HepG2 (cell line): ENCODE data around the gene RRP12. TPM values are rescaled to one million over a fixed set of nuclear protein-coding genes. Genes with fewer than 3 reads are reported as not detected.

Experiments used
- ATF7 ChIP-seq, 2 experiments: fragments of 450-650 bp in 1 of 2; sonication (generic) in 1 of 2; formaldehyde crosslinking in 1 of 2; IDR thresholded peaks; 2 replicates each; pipeline versions ENCODE4 v1.4.0 to v1.6.1; 2016 to 2020; ENCODE audit warnings: antibody characterized with exemption in 1 of 2, mild to moderate bottlenecking in 1 of 2, missing genetic modification reagents in 1 of 2
- BCL6 ChIP-seq: IDR thresholded peaks from 2 replicates; pipeline ENCODE4 v1.6.1; 2016; ENCODE audit warnings: missing genetic modification reagents, missing compliant biosample characterization
- IKZF1 ChIP-seq: fragments of 450-650 bp; IDR thresholded peaks from 2 replicates; pipeline ENCODE4 v1.7.1; 2016
- JDP2 ChIP-seq: sonication (generic); formaldehyde crosslinking; IDR thresholded peaks from 2 replicates; pipeline ENCODE4 v1.8.1; 2022; ENCODE audit warnings: missing genetic modification reagents, borderline replicate concordance
- JUN ChIP-seq: sonication (generic); formaldehyde crosslinking; IDR thresholded peaks from 2 replicates; pipeline ENCODE4 v1.4.0; 2020; ENCODE audit warnings: mild to moderate bottlenecking, missing genetic modification reagents
- MIER3 ChIP-seq: IDR thresholded peaks from 2 replicates; pipeline ENCODE4 v1.6.1; 2016; ENCODE audit warnings: missing compliant biosample characterization, borderline replicate concordance
- MTF1 ChIP-seq: sonication (generic); formaldehyde crosslinking; IDR thresholded peaks from 2 replicates; pipeline ENCODE4 v1.5.0; 2020; ENCODE audit warnings: missing genetic modification reagents
- NCOA1 ChIP-seq: sonication (generic); formaldehyde crosslinking; IDR thresholded peaks from 2 replicates; pipeline ENCODE4 v1.9.0; 2021; ENCODE audit warnings: missing genetic modification reagents
- NFE2 ChIP-seq: sonication (generic); formaldehyde crosslinking; IDR thresholded peaks from 2 replicates; pipeline ENCODE4 v1.4.0; 2020; ENCODE audit warnings: missing genetic modification reagents
- NONO ChIP-seq, 2 experiments: fragments of 450-650 bp in 1 of 2; sonication (generic) in 1 of 2; formaldehyde crosslinking in 1 of 2; IDR thresholded peaks in 1 of 2; conservative IDR thresholded peaks in 1 of 2; 2 replicates each; pipeline versions ENCODE4 v1.6.1 to v1.8.0; 2017 to 2022; ENCODE audit warnings: mild to moderate bottlenecking in 1 of 2, missing genetic modification reagents in 1 of 2, moderate library complexity in 1 of 2
- POLR2AphosphoS2 ChIP-seq: IDR thresholded peaks from 2 replicates; pipeline ENCODE4 v1.6.1; 2011; ENCODE audit warnings: low read depth, low read length, improper control_type of control experiment
- PTBP1 ChIP-seq: fragments of 200-400 bp; formaldehyde crosslinking; IDR thresholded peaks from 2 replicates; pipeline ENCODE4 v1.6.1; 2018; ENCODE audit warnings: low read length, low read depth; ENCODE audit not compliant: poor library complexity, severe bottlenecking
- RAD21 ChIP-seq: fragments of 450-650 bp; formaldehyde crosslinking; IDR thresholded peaks from 2 replicates; pipeline ENCODE4 v1.5.0; 2020; ENCODE audit warnings: mild to moderate bottlenecking
- RBFOX2 ChIP-seq: fragments of 200-400 bp; formaldehyde crosslinking; IDR thresholded peaks from 2 replicates; pipeline ENCODE4 v1.6.1; 2017; ENCODE audit warnings: low read depth, mild to moderate bottlenecking, low read length
- SMAD9 ChIP-seq: sonication (generic); formaldehyde crosslinking; IDR thresholded peaks from 2 replicates; pipeline ENCODE4 v1.5.1; 2020; ENCODE audit warnings: mild to moderate bottlenecking, missing genetic modification reagents
- SP4 ChIP-seq: sonication (generic); formaldehyde crosslinking; IDR thresholded peaks from 2 replicates; pipeline ENCODE4 v1.8.1; 2023; ENCODE audit warnings: mild to moderate bottlenecking, missing genetic modification reagents
- TOE1 ChIP-seq: sonication (generic); formaldehyde crosslinking; IDR thresholded peaks from 2 replicates; pipeline ENCODE4 v1.4.0; 2020; ENCODE audit warnings: mild to moderate bottlenecking, missing genetic modification reagents
- ZNF207 ChIP-seq: fragments of 450-650 bp; IDR thresholded peaks from 2 replicates; pipeline ENCODE4 v1.6.1; 2016; ENCODE audit warnings: antibody characterized with exemption, borderline replicate concordance
- ZNF224 ChIP-seq: sonication (generic); formaldehyde crosslinking; IDR thresholded peaks from 2 replicates; pipeline ENCODE4 v1.5.0; 2020; ENCODE audit warnings: mild to moderate bottlenecking, missing genetic modification reagents
- ZNF333 ChIP-seq: sonication (generic); formaldehyde crosslinking; IDR thresholded peaks from 2 replicates; pipeline ENCODE4 v1.4.0; 2020; ENCODE audit warnings: mild to moderate bottlenecking, missing genetic modification reagents, borderline replicate concordance
- ZNF772 ChIP-seq: sonication (generic); formaldehyde crosslinking; IDR thresholded peaks from 2 replicates; pipeline ENCODE4 v1.5.0; 2020; ENCODE audit warnings: mild to moderate bottlenecking, missing genetic modification reagents
- ZNF883 ChIP-seq: sonication (generic); formaldehyde crosslinking; IDR thresholded peaks from 2 replicates; pipeline ENCODE4 v1.5.1; 2020; ENCODE audit warnings: mild to moderate bottlenecking, missing genetic modification reagents; ENCODE audit errors: not compliant biosample characterization
- polyA plus RNA-seq, 8 experiments: library from polyadenylated mRNA; depleted of rRNA in 3 of 8; stranded (reverse) in 7 of 8; unstranded in 1 of 8; fragments of >200 nt; fragmentation: Illumina TruSeq in 4 of 8; extraction: Trizol in 4 of 8; gene quantifications; 2 replicates each; pipeline versions ENCODE4 v1.2.1 to v1.2.3, GENCODE V29; 2011 to 2016; ENCODE audit warnings: low read depth in 4 of 8, missing spikeins in 1 of 8, mixed read lengths in 1 of 8; ENCODE audit not compliant: insufficient read depth in 1 of 8
- total RNA-seq, 5 experiments: library from RNA; depleted of rRNA; stranded (reverse); fragments of >200 nt; fragmentation: Illumina TruSeq; extraction: Trizol; gene quantifications; 2 replicates each; pipeline ENCODE4 v1.2.3, GENCODE V29; 2016; ENCODE audit warnings: low read depth in 1 of 5
- TF ChIP-seq, protein P1 (sequence below): sonication (generic); formaldehyde crosslinking; IDR thresholded peaks from 2 replicates; pipeline ENCODE4 v1.8.0; 2022; ENCODE audit warnings: mild to moderate bottlenecking, missing genetic modification reagents; ENCODE audit not compliant: insufficient replicate concordance
- TF ChIP-seq, protein P2 (sequence below), 2 experiments: sonication (generic) in 1 of 2; formaldehyde crosslinking in 1 of 2; IDR thresholded peaks; 2 replicates each; pipeline versions ENCODE4 v1.4.0 to v1.6.1; 2016 to 2020; ENCODE audit warnings: borderline replicate concordance in 1 of 2, low read depth in 1 of 2, mild to moderate bottlenecking in 1 of 2, missing genetic modification reagents in 1 of 2

The RRP12 gene
- total and polyA plus RNA-seq, 2 of the 13 experiments (the other 11 are each of a cell fraction or from before 2014, with no cell fraction given) = 13.2 to 39.4 TPM

DNA sequence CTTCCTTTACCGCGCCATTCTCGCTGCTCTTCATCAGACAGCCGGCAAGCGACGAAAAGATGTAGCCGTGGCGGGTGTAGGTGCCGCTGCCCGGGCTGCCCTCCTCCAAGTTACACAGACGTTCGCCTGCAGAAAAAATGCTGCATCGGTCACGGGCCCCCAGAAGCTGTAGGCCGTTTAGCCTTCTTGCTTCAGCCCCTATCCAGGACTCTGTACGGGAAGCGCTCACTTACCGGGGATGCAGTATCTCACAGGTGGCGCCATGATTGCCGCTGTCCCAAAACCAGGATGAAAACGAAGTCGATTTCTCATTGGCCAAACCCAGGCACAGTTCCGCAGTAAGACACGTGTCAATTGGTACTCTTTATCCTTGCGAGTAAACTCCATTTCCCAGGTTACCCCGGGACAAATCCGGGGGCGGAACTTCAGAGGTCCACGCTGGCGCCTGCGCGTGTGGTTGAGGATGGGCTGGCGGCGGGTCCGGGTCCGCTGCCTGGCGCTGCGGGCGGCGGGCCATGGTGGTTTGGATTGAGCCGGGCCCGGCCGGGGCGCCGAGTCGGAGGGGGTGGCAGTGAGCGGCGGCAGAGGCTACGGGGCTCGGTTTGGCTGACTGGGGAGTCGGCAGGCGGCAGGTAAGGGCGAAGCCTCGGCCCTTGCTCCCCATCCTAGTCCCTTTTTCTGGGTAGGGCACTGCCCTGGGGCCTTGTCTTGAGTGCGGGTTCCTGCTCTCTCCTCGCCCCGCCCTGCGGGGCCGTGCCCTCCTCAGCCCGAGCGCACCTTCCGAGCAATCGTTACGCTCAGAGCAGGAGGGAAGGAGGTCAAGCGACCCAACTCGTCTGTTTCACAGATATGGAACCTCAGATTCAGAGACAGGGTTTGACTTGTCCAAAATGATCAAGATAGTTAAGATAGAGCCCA, 44.8 kb upstream of the RRP12 start, which contains the start of the genes EXOSC1 and ZDHHC16 (continued):
- TF ChIP-seq ZNF333 (CRISPR knock-in tag) (no peak), SMAD9 (CRISPR knock-in tag) (no peak), RAD21 (peak; percentile 3; the same call in 1 of the 2 replicates), SP4 (CRISPR knock-in tag) (peak; percentile 57), IKZF1 (no peak), BCL6 (CRISPR knock-in tag) (no peak; the same call in 1 of the 2 replicates), PTBP1 (no peak), NCOA1 (no peak), JDP2 (CRISPR knock-in tag) (no peak), POLR2AphosphoS2 (no peak), ZNF772 (CRISPR knock-in tag) (no peak), NONO (IDR thresholded peaks at IDR 0.05) (no peak), NONO (CRISPR knock-in tag; conservative IDR thresholded peaks at IDR 0.05) (peak; percentile 74), ATF7 (IDR thresholded peaks at IDR 0.05) (no peak), ATF7 (CRISPR knock-in tag; IDR thresholded peaks at IDR 0.05) (no peak), ZNF224 (CRISPR knock-in tag) (no peak), ZNF883 (peak; percentile 55), TOE1 (no peak), MTF1 (CRISPR knock-in tag) (no peak), JUN (CRISPR knock-in tag) (no peak), MIER3 (no peak; the same call in 1 of the 2 replicates), NFE2 (CRISPR knock-in tag) (no peak), RBFOX2 (peak; percentile 95), ZNF207 (no peak)
- TF ChIP-seq, protein P1, sequence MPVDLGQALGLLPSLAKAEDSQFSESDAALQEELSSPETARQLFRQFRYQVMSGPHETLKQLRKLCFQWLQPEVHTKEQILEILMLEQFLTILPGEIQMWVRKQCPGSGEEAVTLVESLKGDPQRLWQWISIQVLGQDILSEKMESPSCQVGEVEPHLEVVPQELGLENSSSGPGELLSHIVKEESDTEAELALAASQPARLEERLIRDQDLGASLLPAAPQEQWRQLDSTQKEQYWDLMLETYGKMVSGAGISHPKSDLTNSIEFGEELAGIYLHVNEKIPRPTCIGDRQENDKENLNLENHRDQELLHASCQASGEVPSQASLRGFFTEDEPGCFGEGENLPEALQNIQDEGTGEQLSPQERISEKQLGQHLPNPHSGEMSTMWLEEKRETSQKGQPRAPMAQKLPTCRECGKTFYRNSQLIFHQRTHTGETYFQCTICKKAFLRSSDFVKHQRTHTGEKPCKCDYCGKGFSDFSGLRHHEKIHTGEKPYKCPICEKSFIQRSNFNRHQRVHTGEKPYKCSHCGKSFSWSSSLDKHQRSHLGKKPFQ = no peak
- TF ChIP-seq, protein P2, sequence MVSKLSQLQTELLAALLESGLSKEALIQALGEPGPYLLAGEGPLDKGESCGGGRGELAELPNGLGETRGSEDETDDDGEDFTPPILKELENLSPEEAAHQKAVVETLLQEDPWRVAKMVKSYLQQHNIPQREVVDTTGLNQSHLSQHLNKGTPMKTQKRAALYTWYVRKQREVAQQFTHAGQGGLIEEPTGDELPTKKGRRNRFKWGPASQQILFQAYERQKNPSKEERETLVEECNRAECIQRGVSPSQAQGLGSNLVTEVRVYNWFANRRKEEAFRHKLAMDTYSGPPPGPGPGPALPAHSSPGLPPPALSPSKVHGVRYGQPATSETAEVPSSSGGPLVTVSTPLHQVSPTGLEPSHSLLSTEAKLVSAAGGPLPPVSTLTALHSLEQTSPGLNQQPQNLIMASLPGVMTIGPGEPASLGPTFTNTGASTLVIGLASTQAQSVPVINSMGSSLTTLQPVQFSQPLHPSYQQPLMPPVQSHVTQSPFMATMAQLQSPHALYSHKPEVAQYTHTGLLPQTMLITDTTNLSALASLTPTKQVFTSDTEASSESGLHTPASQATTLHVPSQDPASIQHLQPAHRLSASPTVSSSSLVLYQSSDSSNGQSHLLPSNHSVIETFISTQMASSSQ (IDR thresholded peaks at IDR 0.05; ENCODE audit: low read depth) = no peak
- TF ChIP-seq, protein P2 (CRISPR knock-in tag; IDR thresholded peaks at IDR 0.05; ENCODE audit: borderline replicate concordance) = no peak
